Right lung (tissue), 5 donors: ENCODE results near the gene EEA1. TPM values are rescaled to one million over a fixed set of nuclear protein-coding genes. Genes with fewer than 3 reads are reported as not detected.
"Not testable (repeated sequence)": the region's sequence is repeated elsewhere in the genome, so short reads cannot be mapped to it uniquely, and the experiment has no call there.

Source experiments
- DNase-seq, 2 donors: peaks; one replicate each; pipeline ENCODE4 v3.0.0-alpha.2; 2013
- polyA plus RNA-seq, 5 donors: library from polyadenylated mRNA; unstranded; fragments of 120-200 nt; gene quantifications; one replicate each; pipeline versions ENCODE4 v1.2.1 to v1.2.3, GENCODE V29; 2013; ENCODE audit warnings: inconsistent platforms in 1 of 5, low replicate concordance in 1 of 5; ENCODE audit not compliant: insufficient read length in 5 of 5, insufficient read depth in 1 of 5

Gene EEA1
- polyA plus RNA-seq, 5 donors: 11.8 to 20.3 (median 18.7) TPM

DNA sequence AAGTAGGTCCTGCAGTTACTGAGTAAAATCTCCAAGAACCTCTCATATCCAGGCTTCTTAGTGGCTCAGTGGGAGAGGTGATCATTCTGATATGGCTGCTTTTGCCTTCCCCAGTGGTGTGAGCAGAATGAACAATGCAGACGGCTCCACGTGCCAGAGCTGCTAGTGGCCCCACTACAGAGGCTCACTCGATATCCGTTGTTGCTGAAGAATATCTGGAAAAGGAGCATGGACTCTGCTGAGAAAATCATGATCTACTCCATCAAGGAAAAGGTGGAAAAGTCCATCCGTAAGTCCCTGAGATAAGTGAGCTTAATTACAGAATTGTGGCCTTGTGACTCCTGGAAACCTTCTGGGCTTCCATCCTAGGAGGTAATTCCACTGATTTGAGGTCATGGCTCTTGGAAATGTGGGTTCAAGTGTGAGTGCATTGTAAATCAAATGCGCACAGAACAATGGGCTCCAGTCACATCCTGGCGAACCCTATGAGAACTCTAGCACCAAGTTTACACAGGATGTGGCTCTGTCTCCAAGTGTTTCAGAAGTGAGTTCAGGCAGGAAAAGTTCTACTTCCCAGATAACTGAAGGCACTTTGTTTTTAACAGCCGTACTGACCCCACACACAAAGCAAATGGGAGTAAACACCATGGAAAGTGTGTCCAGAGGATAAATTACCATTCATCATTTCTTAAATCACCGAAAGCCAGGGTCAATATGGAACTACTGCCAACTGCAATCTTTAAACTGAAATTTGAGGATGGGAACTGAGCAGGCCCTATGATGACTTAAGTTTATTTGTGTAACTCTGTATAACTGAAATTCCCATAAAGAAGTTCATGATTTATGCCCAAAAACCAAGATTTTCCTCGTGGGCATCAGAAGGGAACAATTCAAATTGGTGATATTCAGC is 174.9 kb downstream of the EEA1 start:
- no peak for DNase-seq

- not testable (repeated sequence) for DNase-seq
Observed at GRCh38 chr12:92749691-92750090, 179.4 kb downstream of the EEA1 start.

DNA sequence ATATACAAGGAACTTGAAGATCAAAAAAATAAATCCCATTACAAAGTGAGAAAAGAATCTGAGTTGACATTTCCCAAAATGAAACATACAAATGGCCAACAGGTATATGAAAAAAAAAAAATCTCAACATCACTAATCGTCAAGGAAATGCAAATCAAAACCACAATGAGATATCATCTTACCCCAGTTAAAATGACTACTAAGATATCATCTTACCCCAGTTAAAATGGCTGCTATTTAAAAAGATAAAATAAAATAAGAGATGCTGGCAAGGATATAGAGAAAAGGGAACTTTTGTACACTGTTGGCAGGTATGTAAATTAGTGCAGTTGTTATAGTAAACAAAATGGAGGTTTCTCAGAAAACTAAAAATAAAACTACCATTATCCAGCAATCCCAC is 181.9 kb downstream of the EEA1 start:
- no peak for DNase-seq

DNA sequence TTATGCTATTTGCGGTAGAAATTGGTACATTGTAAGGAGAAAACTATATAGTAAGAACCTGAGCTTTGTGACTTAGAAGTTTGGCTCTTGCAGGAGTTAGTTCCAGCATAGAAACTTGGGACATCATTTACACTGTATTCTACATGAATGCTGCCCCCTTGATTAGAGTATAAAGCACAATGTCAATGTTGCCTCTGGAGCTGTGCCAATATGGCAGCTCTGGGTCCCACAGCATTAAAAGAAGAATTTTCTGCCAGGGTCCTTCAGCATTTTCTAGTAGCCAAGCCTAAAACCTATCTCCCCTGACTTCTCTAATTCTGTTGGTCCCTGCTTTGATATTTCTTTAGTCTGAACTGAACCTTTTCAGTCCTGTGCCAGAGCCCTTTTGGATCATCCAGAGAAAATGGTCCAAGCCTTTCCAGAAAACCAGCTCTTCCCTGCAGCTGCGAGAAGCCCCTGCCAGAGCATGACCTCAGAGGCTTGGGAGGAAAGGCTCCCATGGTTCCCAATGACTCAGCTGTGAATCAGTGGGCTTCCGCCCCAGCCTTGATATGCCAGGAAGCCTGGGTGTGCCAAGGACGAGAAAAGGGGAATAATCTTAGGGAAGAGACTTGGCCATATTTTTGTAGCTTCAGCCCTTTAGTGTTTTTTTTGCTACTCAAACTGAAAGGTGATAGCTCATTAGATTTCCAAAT is 183.1 kb downstream of the EEA1 start:
- DNase-seq: no peak

GRCh38 chr12:92743026-92743425 is 186.1 kb downstream of the EEA1 start:
- DNase-seq: no peak

- no peak for DNase-seq
Observed at GRCh38 chr12:92740411-92740810, 188.7 kb downstream of the EEA1 start.

DNA sequence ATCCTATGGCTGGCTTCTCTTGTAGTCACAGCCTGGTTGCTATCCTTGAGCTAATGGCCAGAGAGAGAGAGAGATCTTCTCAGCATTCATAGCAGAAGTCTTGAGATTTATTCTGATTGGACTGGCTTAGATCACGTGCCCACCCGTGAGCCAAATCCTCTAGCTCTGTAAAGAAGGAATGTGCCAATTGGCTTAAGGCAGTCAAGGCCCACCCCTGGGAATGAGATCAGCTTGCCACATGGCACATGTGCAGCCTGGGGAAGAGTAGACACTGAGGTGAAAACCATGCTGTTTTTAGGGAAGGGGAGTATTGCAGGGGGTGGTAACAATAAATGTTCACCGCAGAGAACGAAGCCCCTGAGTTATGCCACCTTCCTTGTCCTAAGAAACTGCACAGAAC is 190.0 kb downstream of the EEA1 start:
- DNase-seq: no peak

DNA sequence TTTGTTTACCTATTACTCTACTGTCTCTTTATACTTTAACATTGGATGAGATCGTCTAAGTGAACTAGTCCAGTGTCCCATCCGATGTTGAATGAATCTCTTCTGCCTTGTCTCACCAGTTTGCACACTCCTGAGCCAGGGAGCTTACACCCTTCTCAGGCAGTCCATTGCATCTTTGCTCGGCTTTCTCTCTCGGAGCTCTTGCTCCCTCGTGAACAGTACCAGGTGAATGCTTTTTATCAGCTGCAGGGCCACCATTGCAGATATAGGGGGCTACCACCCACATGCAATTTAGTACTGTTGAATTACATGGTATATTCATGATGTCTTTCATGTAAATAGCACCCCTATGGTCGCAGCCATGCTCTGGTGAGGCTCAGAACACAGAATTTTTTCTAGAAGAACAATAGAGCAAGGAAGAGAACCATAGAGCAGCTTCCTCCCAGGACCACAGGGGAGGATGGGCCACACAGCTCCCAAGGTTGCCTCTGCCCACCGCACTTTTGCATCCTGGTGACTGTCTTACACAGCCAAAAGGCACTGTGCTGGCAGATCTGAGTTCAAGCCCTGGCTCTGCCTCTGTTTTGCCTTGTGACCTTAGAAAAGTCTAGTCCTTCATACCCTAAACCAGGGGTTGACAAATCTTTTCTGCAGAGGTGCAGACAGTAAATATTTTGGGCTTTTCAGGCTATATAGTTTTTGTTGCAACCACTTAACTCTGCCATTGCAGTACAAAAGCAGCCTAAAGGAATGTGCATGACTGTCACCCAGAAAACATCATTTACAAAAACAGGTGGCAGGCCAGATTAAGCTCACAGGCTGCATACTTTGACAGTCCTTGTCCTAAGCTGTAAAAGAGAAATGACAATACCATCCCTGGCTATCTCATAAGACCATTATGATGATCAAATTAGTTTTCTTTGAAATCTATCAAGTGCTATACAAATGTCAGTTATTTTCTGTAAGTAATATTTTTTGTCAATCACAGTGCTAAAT is 190.9 kb downstream of the EEA1 start:
- DNase-seq: no peak

- no peak for DNase-seq
Observed at GRCh38 chr12:92736605-92737004, 192.5 kb downstream of the EEA1 start.

- peak; percentile 90 to 93 for DNase-seq
Observed at GRCh38 chr12:92735131-92735721, 193.9 kb downstream of the EEA1 start.

- no peak for DNase-seq
Observed at GRCh38 chr12:92733661-92734060, 195.4 kb downstream of the EEA1 start.

- DNase-seq: no peak
Observed at GRCh38 chr12:92733181-92733580, 195.9 kb downstream of the EEA1 start.

- DNase-seq: no peak
Observed at GRCh38 chr12:92732716-92733115, 196.4 kb downstream of the EEA1 start.

DNA sequence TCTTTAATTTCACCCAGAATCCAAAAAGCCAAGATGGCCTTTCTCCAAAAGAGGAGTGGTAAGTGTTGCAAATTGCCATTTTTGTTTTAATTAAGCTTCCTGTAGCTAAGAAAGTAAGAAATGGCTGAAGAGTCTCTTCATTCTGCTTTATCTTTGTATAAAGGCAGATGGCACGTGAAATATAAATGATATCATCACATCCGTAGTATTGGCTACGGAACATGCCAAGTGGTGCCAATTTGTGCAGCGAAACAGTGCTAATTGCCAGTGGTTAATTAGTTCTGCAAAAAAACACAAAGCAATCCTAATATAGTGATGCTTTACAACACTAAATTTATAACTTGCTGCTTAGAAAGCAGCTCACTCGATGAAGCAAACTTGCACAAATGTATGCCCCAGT is 196.9 kb downstream of the EEA1 start:
- DNase-seq: no peak

DNA sequence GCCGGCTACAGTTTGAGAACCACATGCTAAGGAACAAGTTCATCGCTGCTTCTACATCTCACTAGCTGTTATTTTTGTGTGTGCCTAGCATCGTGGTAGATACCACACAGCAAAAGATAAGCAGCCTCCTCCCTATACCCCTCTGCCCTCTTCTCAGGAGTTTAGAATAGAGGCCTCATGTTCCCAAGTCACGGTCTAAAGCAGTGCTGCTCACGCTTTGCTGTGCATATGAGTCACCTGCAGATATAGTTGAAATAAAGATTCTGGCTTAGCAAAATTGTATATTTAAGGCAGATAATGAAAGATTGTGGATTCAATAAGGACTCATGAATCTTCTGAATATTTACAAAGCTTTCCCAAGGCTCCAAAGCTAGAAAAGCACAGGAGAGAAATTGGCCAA is 198.3 kb downstream of the EEA1 start:
- no peak for DNase-seq

DNA sequence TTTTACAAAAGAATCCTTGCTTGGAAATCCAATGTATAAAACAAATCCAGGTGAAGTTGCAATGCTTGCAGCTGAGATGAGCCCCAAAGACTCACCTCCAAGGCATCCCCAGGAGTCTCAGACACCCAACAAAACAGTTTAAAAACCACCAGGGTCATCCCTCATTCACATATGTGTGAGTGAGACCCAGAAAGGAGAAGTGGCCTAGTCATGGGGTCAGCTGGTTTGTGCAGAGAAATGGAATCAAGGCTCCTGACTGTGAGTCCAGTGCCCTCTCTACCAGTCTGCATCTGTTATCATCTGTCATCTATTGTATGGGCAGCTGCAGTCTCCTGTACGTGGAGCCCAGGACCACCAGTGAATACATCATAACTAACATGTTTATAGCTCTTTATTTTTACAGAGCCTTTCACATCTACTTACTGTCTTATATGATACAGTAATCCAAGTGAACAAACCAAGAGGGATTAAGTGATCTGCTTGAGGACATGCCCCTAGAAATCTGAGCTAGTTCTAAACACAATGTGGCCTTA is 199.3 kb downstream of the EEA1 start:
- no peak for DNase-seq

GRCh38 chr12:92726850-92727249 is 202.2 kb downstream of the EEA1 start:
- no peak for DNase-seq

DNA sequence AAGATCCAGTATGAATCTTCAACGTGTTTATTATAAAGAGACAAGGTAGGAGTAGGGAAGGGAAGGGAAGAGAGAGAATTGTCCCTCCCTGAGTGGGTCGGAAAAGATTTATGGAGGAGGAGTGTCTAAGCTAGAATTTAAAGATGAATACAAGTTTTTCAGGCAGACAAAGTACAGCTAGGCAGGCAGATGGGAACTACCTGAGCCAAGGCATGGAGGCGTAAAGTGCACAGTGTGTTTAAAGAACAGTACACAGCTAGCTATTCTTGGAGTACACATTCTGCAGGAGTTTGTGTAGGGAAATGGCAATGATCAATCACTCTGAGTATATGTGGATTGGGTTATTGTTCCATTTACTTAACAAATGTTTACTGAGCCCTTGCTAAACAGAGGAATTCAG is 206.2 kb downstream of the EEA1 start:
- DNase-seq: no peak

GRCh38 chr12:92721656-92722055 is 207.4 kb downstream of the EEA1 start:
- no peak for DNase-seq

GRCh38 chr12:92721130-92721529 is 208.0 kb downstream of the EEA1 start:
- no peak for DNase-seq
